IMR-90 (cell line): ENCODE data around the gene KRT82. TPM values are rescaled to one million over a fixed set of nuclear protein-coding genes. Genes with fewer than 3 reads are reported as not detected.

ENCODE experiments used
- ATAC-seq: fragments of 200-7000 bp; cut with Tn5 transposase; 2 replicates; pipeline ENCODE4 v1.9.1; 2020; ENCODE audit warnings: low read depth, mild to moderate bottlenecking, moderate library complexity
- BruUV-seq: library from RNA; stranded (reverse); fragments of 400-500 nt; replicated peaks from 2 replicates; lab custom pipeline; 2021; lab: Mats Ljungman, UMichigan
- CTCF ChIA-PET: fragments of 300-600 bp; formaldehyde crosslinking; extraction: SDS; loops from one replicate; lab custom pipeline; 2021; ENCODE audit warnings: antibody characterized with exemption; lab: Yijun Ruan, JAX
- POLR2A ChIA-PET: fragments of 300-600 bp; sonication (Branson Sonifier 250); formaldehyde crosslinking; loops from one replicate; lab custom pipeline; 2022; ENCODE audit warnings: antibody characterized with exemption; ENCODE audit not compliant: unreplicated experiment; lab: Charles Lee
- DNase-seq: peaks from one replicate; pipeline ENCODE4 v3.0.0; 2013
- H2AFZ ChIP-seq: replicated peaks from 2 replicates; pipeline ENCODE3; 2013; ENCODE audit warnings: low read length, mild to moderate bottlenecking; ENCODE audit not compliant: poor library complexity
- H2AK5ac ChIP-seq: 2 replicates; pipeline ENCODE4 v1.6.1; 2013; ENCODE audit warnings: low read depth, low read length, inconsistent platforms
- H2AK9ac ChIP-seq: replicated peaks from 2 replicates; pipeline ENCODE3; 2013; ENCODE audit warnings: mild to moderate bottlenecking, low read depth, low read length, moderate library complexity; ENCODE audit not compliant: poor library complexity
- H2BK120ac ChIP-seq: 2 replicates; pipeline ENCODE4 v1.6.1; 2013; ENCODE audit warnings: low read depth, low read length, inconsistent platforms
- H2BK15ac ChIP-seq: 3 replicates; pipeline ENCODE4 v1.6.1; 2013; ENCODE audit warnings: low read depth, low read length, inconsistent platforms
- H2BK20ac ChIP-seq: 2 replicates; pipeline ENCODE4 v1.6.1; 2013; ENCODE audit warnings: low read depth, mild to moderate bottlenecking, inconsistent platforms, low read length, moderate library complexity
- H2BK5ac ChIP-seq: 2 replicates; pipeline ENCODE4 v1.6.1; 2013; ENCODE audit warnings: mild to moderate bottlenecking, low read depth, low read length, inconsistent platforms; ENCODE audit not compliant: poor library complexity, severe bottlenecking
- H3K14ac ChIP-seq: replicated peaks from 2 replicates; pipeline ENCODE4 v1.6.1; 2013; ENCODE audit warnings: low read depth, low read length, inconsistent platforms
- H3K18ac ChIP-seq: 2 replicates; pipeline ENCODE4 v1.6.1; 2013; ENCODE audit warnings: low read depth, low read length, control low read depth
- H3K23ac ChIP-seq: 2 replicates; pipeline ENCODE4 v1.6.1; 2013; ENCODE audit warnings: low read depth, low read length, inconsistent platforms
- H3K27ac ChIP-seq: 2 replicates; pipeline ENCODE4 v1.5.1; 2013; ENCODE audit warnings: mild to moderate bottlenecking, control low read depth, low read length; ENCODE audit not compliant: insufficient read depth
- H3K27me3 ChIP-seq: 2 replicates; pipeline ENCODE4 v1.6.1; 2013; ENCODE audit warnings: low read length; ENCODE audit not compliant: control insufficient read depth, insufficient read depth
- H3K36me3 ChIP-seq: 2 replicates; pipeline ENCODE4 v1.6.1; 2013; ENCODE audit warnings: low read length, mixed read lengths; ENCODE audit not compliant: control insufficient read depth, insufficient read depth
- H3K4ac ChIP-seq: 2 replicates; pipeline ENCODE4 v1.6.1; 2013; ENCODE audit warnings: low read depth, low read length, inconsistent platforms
- H3K4me1 ChIP-seq: 2 replicates; pipeline ENCODE4 v1.6.1; 2013; ENCODE audit warnings: low read length, mixed read lengths; ENCODE audit not compliant: control insufficient read depth, insufficient read depth
- H3K4me2 ChIP-seq: 2 replicates; pipeline ENCODE4 v1.6.1; 2013; ENCODE audit warnings: low read depth, mild to moderate bottlenecking, control low read depth, low read length, moderate library complexity
- H3K4me3 ChIP-seq: 2 replicates; pipeline ENCODE4 v1.5.1; 2013; ENCODE audit warnings: low read depth, mild to moderate bottlenecking, control low read depth, low read length, moderate library complexity; ENCODE audit not compliant: insufficient read depth
- H3K56ac ChIP-seq: 2 replicates; pipeline ENCODE4 v1.6.1; 2013; ENCODE audit warnings: low read length, inconsistent platforms; ENCODE audit not compliant: insufficient read depth; ENCODE audit errors: extremely low read depth
- H3K79me1 ChIP-seq, 2 experiments: 2 replicates each; pipeline ENCODE4 v1.6.1; 2013; ENCODE audit warnings: low read length in 2 of 2, inconsistent platforms in 1 of 2, low read depth in 1 of 2
- H3K9ac ChIP-seq: 2 replicates; pipeline ENCODE4 v1.6.1; 2013; ENCODE audit warnings: low read depth, low read length, control low read depth
- H3K9me1 ChIP-seq: 2 replicates; pipeline ENCODE4 v1.6.1; 2013; ENCODE audit warnings: low read length, inconsistent platforms; ENCODE audit not compliant: insufficient read depth
- H3K9me3 ChIP-seq: 2 replicates; pipeline ENCODE4 v1.6.1; 2013; ENCODE audit warnings: low read length; ENCODE audit not compliant: control insufficient read depth, insufficient read depth
- H4K20me1 ChIP-seq: 2 replicates; pipeline ENCODE4 v1.6.1; 2013; ENCODE audit warnings: low read length, inconsistent platforms; ENCODE audit not compliant: insufficient read depth
- H4K5ac ChIP-seq: 2 replicates; pipeline ENCODE4 v1.6.1; 2013; ENCODE audit warnings: mild to moderate bottlenecking, low read depth, low read length, control low read depth
- H4K8ac ChIP-seq, 2 experiments: 2 replicates each; pipeline ENCODE4 v1.6.1; 2013; ENCODE audit warnings: low read depth in 2 of 2, low read length in 2 of 2, control low read depth in 1 of 2, inconsistent platforms in 1 of 2
- H4K91ac ChIP-seq: 2 replicates; pipeline ENCODE4 v1.6.1; 2013; ENCODE audit warnings: low read depth, low read length, inconsistent platforms; ENCODE audit not compliant: insufficient read depth
- BHLHE40 ChIP-seq: fragments of 150-350 bp; IDR thresholded peaks from 2 replicates; pipeline ENCODE4 v1.6.1; 2016; ENCODE audit warnings: mild to moderate bottlenecking, low read depth, low read length
- CEBPB ChIP-seq: IDR thresholded peaks from 2 replicates; pipeline ENCODE4 v1.6.1; 2012; ENCODE audit warnings: low read depth, low read length, improper control_type of control experiment
- ELK1 ChIP-seq: fragments of 150-350 bp; IDR thresholded peaks from 2 replicates; pipeline ENCODE4 v1.6.1; 2016; ENCODE audit warnings: low read depth, mild to moderate bottlenecking, low read length, moderate library complexity, borderline replicate concordance
- FOS ChIP-seq: fragments of 150-350 bp; IDR thresholded peaks from 2 replicates; pipeline ENCODE4 v1.6.1; 2016; ENCODE audit warnings: low read depth, low read length
- MXI1 ChIP-seq: IDR thresholded peaks from 2 replicates; pipeline ENCODE4 v1.6.1; 2012; ENCODE audit warnings: low read depth, mild to moderate bottlenecking, low read length, moderate library complexity, borderline replicate concordance
- NFE2L2 ChIP-seq: fragments of 150-350 bp; IDR thresholded peaks from 2 replicates; pipeline ENCODE4 v1.6.1; 2016; ENCODE audit warnings: low read depth, mild to moderate bottlenecking, low read length
- RFX5 ChIP-seq: IDR thresholded peaks from 2 replicates; pipeline ENCODE4 v1.8.0; 2012; ENCODE audit warnings: low read depth, mild to moderate bottlenecking, low read length, moderate library complexity
- SMC3 ChIP-seq: fragments of 150-350 bp; IDR thresholded peaks from 2 replicates; pipeline ENCODE4 v1.6.1; 2016; ENCODE audit warnings: low read depth, mild to moderate bottlenecking, antibody characterized with exemption, low read length, moderate library complexity
- WGBS, 2 experiments: methylation state at CpG; one replicate each; pipeline versions ENCODE4 v1.1.5 to v1.1.7; 2013; ENCODE audit warnings: missing lambda C conversion rate in 2 of 2; ENCODE audit not compliant: insufficient read length in 1 of 2; ENCODE audit errors: extremely low coverage in 2 of 2; 5-methylcytosine and 5-hydroxymethylcytosine counted together
- dilution Hi-C: fragments of 300-500 bp; cut with HindIII; formaldehyde crosslinking; loops from one replicate; pipeline ENCODE4 v1.14.3; 2018; ENCODE audit warnings: low sequenced_read_pairs; ENCODE audit not compliant: unreplicated experiment
- in situ Hi-C: fragments of 300-500 bp; cut with MboI; formaldehyde crosslinking; loops from 3 replicates; pipeline ENCODE4 v1.14.3; 2019; ENCODE audit warnings: low sequenced_read_pairs, inconsistent platforms, mixed read lengths
- intact Hi-C: fragments of 100-400 bp; cut with micrococcal nuclease; formaldehyde crosslinking; loops from 2 replicates; pipeline ENCODE4 v1.10.0; 2022
- polyA plus RNA-seq, 3 experiments: library from polyadenylated mRNA; depleted of rRNA; stranded (reverse); fragments of >200 nt; gene quantifications; 2 replicates each; pipeline ENCODE4 v1.2.3, GENCODE V29; 2012; ENCODE audit warnings: low replicate concordance in 1 of 3
- total RNA-seq: library from RNA; depleted of rRNA; stranded (reverse); fragments of >200 nt; gene quantifications from 2 replicates; pipeline ENCODE4 v1.2.3, GENCODE V29; 2012

KRT82 gene
- total and polyA plus RNA-seq, 2 of the 4 experiments (the other 2 are of a cell fraction), result not detected

- no peak overlapping the region for H3K4ac ChIP-seq
- H3K4me2 ChIP-seq, result no peak overlapping the region
- dilution Hi-C loops, result no loop called here
- H2BK5ac ChIP-seq, result no peak overlapping the region
- H4K5ac ChIP-seq, result no peak overlapping the region
- H3K27ac ChIP-seq, result no peak overlapping the region
- H4K20me1 ChIP-seq, result no peaks in the 10 kb centered on the region
- POLR2A ChIA-PET, result no interaction called here
- no peak overlapping the region for H2AK9ac ChIP-seq
- no peak overlapping the region for H2AFZ ChIP-seq
- H3K79me1 ChIP-seq, result no peaks in the 10 kb centered on the region
- no peak overlapping the region for H3K56ac ChIP-seq
- H3K4me3 ChIP-seq, result no peak overlapping the region
- H4K8ac ChIP-seq, result no peak overlapping the region
- H4K91ac ChIP-seq, result no peak overlapping the region
- no peak overlapping the region for H3K9ac ChIP-seq
- no peak overlapping the region for H3K23ac ChIP-seq
- ATAC-seq, result no peak
- BruUV-seq, result no TSS peak
- no peak overlapping the region for H3K18ac ChIP-seq
- CTCF ChIA-PET, result no interaction called here
- H3K4me1 ChIP-seq, result no peaks in the 10 kb centered on the region; the same call in 1 of the 2 replicates
- intact Hi-C loops, result no loop called here
- in situ Hi-C loops, result no loop called here
- no peak for TF ChIP-seq RFX5
- no peak for TF ChIP-seq ELK1
- TF ChIP-seq MXI1, result no peak
- no peak for TF ChIP-seq SMC3
- TF ChIP-seq NFE2L2, result no peak
- TF ChIP-seq FOS, result no peak
- TF ChIP-seq BHLHE40, result no peak
- no peak for TF ChIP-seq CEBPB
- peaks cover 4% of the 10 kb centered on the region; the same call in 1 of the 2 replicates for H3K27me3 ChIP-seq
- H3K36me3 ChIP-seq, result no peaks in the 10 kb centered on the region
- no peak overlapping the region for H3K14ac ChIP-seq
- no peak overlapping the region for H2AK5ac ChIP-seq
- no peaks in the 10 kb centered on the region for H3K9me3 ChIP-seq
- no peak overlapping the region for H2BK120ac ChIP-seq
- no peak overlapping the region for H2BK20ac ChIP-seq
- no CpG with 5 or more reads among the region's 8 CpGs for WGBS, 2 experiments
- no peak overlapping the region; the same call in 2 of the 3 replicates for H2BK15ac ChIP-seq
- no peaks in the 10 kb centered on the region for H3K9me1 ChIP-seq
- no peak for DNase-seq
Measured at GRCh38 chr12:52439420-52439819, 33.3 kb upstream of the KRT82 start.
